A204.1 (cell line): Measurements from ENCODE around the gene ATP4A.

ENCODE experiments used
- FAIRE-seq: peaks from 2 replicates; lab custom pipeline; 2012; peaks lifted over from hg19 to GRCh38; lab: Jason Lieb, UNC

The ATP4A gene

DNA sequence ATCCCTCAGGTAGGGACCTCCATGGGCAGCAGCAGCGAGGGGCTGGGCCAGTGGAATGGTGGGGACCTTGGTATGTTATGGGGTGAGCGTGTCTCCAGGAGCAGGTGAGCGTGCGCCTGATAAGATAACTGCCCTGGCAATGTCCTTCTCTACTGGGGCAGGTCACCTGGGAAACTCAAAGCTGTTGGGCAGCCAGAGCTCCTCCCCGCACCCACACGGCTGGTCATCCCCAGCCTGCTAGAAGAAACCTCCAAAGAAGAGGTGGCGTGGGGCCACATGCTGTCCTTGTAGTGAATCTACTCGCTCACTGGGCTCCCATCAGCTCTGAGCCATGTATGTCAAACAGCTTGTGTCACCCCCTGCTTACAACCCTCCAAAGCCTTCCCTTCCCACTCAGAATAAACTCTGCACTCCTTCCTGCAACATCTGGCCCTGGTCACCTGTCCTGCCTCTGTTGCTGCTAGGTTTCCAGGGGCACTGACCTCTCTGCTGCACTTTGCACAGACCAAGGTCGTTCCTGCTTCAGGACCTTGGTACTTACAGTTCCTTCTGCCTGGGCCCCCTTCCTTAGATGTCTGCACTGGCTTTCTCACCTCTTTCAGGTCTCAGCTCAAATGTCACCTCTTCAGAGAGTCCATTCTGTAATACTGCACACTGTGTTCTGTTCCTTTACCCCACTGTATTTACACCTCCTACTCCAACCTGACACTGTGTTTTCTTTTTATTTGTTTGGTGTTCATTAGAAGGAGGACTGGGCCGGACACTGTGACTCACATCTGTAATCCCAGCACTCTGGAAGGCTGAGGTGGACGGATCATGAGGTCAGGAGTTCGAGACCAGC lies 1.8 kb upstream of the ATP4A start:
- no peak for FAIRE-seq

DNA sequence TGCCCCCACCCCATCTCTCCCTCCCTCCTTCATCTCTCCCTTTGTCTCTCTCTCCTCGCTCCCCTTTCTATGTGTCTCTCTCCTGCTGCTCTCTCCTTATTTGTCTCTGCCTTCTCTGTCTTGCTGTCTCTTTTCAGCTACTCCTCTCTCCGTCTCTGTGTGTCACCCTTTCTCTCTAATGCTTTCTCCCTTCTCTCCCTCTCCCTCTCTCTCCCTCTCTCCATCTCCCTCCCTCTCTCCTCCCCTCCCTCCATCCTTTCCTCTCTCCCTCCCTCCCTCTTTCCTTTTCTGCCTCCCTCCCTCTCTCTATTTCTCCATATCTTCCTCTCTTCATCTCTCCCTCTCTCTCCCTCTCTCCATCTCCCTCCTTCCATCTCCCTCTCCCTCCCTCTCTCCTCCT lies 682 bp downstream of the ATP4A start:
- FAIRE-seq, result no peak

DNA sequence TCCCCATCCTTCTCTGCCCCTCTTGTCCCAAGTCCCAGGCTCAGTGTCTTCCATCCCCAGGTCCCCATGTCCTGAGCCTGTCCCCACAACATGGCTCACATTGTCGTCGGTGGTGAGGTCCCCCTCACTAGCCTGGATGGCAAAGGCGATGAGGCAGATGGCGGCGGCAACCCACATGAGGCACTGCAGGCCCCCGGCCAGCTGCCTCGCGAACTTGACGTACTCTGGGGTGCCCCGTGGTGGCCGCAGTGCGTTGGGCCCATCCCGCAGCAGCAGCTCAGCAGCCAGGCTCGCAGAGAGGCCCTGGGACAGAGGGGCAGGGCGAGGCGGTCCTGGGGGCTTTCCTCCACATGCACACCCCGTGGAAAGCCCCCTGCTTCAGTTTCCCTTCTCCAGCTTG lies 1.1 kb downstream of the ATP4A start:
- no peak for FAIRE-seq

DNA sequence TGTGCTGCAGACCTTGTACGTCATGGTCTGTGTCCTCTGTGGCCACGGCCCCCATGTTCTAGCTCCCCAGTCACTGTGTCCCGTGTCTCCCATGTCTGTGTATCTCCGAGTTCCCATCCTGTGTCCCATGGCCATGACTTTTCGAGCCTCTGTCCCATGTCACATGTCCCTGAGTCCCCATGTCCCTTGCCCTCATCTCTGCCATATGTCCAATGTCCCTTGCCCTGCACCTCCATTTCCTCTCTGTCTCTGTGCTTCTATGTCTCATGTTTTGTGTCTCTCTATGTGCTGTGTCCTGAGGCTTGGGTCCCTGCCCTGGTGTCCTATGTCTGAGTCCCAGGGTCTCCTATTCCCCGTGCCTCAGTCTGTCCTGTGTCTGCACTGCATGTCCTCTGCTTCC lies 2.0 kb downstream of the ATP4A start:
- no peak for FAIRE-seq

DNA sequence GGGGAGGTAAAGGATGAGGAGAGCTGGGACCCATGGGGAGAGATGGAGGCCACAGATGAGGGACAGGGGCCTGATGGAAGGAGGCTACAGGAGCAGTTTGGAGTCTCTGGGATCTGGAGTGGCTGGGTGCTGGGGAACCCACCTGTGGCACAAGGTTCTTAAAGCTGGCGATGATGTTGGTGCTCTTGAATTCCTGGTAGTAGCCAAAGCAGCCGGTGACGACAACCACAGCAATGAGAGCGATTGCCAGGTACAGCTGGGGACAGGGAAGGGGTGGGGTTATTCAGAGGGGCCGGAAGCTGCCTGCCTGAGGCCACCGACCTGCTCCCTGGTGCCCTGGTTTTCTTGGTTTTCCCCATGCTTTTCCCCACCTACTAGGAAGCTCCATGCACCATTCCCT lies 2.8 kb downstream of the ATP4A start:
- no peak for FAIRE-seq

DNA sequence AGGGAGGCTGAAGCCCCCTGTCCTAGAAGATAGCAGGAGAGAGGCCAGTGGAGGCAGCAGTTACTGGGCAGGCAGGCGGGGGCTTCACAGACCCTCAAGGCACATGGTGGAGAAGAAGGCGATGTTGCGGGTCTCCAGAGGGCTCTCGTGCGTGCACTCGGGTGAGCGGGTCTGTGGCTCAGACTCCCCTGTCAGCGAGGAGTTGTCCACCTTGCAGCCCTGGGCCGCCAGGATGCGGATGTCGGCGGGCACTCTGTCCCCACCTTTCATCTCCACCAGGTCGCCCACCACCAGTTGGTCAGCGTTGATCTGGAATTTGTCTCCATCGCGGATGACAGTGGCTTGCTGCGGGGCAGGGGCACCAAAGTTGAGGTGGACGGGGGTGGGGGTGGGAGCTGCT lies 3.2 kb downstream of the ATP4A start:
- FAIRE-seq, result no peak

DNA sequence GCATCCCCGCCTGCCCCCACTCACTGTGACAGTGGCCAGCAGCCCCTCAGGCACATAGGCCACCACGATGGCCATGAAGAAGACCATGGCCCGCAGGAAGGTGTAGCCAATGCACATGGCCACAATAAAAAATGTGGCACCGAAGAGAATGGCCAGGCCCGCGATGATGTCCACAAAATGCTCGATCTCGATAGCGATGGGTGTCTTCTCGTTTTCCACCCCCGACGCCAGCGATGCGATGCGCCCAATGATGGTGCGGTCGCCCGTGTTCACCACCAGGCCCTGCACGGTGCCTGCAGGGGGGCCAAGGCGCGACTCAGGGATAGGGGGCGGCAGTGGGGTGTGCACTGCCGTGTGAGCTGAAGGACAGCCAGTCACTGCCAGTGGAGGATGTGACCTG lies 3.7 kb downstream of the ATP4A start:
- no peak for FAIRE-seq

DNA sequence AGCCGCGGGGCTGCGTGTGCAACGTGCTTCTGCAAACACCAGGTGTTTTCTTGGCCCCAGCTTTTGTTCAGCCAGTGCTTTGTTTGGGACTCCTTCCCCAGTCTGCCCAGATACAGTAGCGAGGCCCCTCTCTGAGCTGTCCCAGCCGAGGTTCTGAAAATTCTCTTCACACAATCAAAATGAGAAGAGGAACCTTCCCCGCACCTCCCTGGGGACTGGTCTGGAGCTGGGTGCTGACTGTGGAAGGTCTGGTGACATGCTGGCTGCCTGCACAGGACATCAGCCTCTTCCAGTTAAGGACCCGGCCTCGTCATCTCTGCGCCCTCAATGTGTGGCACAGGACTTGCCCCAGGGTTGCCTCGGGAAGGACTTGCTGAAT lies 4.2 kb downstream of the ATP4A start:
- no peak for FAIRE-seq

DNA sequence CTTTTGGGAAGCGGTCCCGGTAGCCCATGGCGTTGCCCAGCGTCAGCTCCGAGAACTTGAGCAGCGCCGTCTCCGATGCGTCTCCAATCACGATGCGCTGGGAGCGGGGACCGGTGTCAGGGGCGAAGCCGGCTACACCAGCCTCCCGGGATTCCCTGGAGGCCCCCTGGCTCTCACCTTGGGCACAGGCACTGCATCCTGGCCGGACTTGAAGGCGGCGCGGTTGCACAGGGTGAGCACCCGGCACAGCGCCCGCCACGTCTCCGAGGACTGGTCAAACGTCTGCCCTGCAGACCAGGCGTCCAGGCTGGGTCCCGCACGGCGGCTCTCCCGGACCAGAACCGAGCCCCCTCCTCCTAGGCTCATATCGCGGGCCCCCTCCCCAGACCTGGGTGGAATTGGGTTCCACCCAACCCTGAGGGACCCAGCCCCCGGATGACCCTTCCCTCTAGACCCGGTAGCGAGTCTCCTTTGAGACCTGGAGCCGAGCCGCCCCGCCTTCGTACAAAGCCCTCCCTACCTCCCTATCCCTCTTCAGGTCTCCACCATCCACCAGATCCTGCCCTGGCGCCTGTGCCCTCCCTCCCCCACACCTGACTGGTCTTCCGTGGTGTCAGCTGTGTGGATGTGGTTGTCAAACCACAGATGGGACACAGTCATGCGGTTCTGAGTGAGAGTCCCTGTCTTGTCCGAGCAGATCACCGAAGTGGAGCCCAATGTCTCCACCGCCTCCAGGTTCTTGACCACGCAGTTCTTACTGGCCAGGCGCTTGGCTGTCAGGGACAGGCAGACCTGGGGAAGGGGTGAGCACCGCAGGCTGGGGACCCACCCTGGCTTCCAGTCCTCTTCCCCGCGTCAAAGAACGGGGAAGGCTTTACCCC lies 4.8 kb downstream of the ATP4A start:
- FAIRE-seq, result no peak

DNA sequence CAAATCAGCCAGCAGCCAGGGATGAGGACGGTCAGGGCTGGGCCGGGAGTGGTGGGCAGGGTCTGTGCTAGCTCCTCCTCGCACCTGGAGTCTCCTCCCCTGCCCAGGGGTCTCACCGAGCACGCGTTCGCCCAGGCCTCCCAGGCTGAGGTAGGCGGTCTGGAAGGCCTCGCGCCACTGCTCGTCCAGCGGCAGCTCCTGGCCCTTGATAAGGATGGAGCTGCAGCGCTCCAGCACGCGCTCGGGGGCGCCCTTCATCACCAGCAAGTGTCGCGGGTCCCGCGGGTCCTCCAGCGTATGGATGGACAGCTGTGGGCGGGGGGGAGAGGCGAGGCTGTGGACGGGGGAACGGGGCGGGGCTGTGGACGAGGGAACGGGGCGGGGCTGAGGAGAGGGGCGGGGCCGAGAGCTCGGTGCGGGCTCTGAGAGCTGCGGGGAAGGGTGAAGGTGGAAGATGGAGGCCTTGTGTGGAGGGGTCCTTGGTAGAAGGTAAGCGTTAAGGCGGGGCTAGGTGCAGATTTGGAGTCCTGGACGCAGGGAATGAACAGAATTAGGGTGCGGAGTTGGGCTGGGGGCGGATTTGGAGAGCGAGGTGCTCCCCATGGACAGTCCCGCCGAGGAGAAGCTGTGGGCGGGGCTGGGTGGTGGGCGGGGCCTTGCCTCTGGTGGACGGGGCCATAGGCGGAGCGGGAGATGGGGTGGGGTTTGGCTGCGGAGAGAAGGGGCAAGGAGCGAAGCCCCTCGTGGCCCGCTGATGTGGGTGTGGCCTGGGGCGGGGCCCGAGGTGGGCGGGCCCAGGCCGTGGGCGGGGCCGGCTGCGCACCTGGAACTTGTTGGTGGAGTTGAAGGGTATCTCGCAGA lies 5.7 kb downstream of the ATP4A start:
- FAIRE-seq, result no peak

DNA sequence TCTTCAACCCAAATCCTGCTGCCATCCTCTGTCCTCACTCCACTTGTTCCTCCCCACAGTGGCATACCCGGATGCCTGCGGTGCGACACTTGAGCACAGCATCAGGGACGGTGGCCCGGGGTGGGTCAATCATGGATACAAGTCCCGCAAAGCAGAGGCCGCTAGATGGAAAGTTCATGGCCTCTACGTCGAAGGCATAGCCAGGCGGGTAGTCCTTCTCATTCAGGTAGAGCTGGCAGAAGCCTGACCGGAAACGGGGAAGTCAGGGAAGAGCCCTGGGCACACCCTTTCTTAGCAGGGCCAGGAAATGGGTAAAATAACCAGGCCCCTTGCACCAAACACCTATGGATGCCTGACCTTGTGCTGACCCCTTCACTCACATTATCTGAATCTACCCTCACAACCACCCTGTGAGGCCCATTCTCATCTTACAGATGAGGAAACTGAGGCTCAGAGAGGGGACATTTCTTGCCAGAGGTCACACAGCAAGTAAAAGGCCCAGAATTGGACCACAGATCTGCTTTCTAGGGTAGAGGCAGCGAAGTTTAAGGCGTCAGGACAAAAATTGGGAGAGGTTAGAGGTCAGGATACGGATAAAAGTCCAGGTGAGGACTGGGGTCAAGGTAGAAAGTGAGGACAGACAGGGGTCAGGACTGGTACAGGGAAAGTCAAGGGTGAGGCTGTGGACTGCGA lies 6.5 kb downstream of the ATP4A start:
- no peak for FAIRE-seq

DNA sequence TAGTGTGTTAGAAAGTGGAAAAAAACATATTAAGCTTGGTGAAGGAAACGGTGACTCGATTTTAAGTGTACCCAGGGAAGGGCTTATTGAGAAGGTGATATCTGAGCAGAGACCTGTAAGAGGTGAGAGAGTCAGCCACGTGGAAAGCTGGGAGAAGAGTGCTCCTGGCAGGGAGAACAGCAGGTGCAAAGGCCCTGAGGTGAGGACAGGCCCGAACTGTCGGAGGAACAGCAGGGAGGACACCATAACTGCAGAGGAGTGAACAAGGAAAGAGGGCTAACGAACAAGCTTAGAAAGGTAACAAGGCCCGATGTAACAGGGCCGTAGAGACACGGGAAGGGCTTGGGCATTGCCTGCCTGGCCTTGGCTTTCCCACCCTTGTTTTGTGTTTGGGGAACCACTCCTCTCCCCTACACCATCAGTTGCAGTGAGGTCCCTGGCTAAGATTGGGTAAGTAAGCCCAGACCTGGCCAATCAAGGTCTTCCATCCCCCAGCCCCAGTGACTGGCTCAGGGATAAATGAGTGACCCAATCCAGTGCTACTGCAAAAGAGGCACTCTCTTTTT lies 7.3 kb downstream of the ATP4A start:
- no peak for FAIRE-seq

DNA sequence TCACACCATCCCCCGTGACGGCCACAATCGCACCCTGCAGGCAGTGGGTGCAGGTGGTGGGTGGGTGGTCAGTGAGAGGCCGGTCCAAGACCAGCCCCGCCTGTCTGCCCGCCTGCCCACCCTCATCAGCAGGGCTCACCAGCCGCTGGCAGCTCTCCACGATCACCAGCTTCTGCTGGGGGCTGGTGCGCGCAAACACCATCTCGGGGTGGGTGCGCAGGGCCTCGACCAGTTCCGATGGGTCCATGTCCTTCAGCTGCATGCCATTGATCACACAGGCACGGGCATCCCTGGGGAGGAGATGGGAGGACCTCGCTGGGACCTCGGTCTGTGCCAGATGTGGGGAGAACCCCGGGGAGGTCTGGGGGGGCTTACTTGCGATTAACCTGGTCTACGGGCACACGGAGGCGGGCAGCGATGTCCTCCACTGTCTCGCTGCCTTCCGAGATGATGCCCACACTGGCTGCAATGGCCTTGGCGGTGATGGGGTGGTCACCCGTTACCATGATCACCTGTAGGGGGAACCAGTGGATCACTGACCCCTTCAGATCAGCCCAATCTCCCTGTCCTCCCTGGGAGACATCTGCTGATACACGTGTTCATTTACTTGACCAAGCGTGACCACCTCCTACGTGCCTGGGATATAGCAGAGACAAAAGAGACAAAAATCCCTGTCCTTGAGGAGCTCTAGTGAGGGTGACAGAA lies 8.0 kb downstream of the ATP4A start:
- no peak for FAIRE-seq

DNA sequence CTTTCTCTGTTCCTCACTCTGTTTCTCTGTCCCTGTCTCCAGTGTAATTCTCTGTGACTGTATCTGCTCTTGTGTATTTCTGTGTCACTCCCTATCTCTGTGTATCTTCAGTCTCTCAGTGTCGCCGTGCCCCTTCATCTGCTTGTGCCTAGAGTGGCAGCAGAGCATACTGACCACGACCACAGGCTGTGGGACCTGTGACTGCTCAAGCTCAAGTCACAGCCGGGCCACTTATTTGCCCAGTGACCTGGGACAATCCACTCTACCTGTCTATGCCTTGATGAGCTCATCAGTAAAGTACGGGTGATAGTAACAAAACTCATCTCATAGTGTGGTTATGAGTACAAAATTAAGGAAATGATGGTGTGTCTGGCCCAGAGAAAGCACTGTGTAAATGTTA lies 9.4 kb downstream of the ATP4A start:
- no peak for FAIRE-seq

DNA sequence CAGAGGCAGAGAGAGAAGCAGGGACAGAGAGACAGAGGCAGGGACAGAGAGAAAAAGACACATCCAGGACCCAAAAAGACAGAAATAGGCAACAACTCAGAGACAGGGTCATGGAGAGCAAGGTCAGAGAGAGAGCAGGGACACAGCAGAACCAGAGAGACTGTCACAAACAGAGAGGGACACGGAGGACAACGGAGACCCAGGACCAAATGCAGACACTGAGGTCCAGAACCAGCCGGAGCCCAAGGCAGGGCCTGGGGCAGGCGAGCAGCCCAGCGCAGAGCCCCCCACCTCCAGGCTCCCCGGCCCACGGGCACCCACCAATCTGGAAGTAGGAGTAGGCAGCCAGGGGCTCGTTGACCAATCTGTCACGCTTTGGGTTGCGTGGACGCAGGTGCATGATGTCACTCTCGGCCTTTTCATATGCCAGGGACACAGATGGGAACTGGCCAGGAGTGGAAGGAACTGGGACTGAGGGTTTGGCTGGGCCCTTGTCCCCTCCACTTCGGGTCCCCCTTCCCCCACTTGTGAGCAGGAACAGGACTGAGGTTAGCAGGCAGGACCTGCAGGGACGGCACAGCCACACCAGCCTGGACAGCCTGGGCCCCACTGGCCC lies 10.0 kb downstream of the ATP4A start:
- no peak for FAIRE-seq

DNA sequence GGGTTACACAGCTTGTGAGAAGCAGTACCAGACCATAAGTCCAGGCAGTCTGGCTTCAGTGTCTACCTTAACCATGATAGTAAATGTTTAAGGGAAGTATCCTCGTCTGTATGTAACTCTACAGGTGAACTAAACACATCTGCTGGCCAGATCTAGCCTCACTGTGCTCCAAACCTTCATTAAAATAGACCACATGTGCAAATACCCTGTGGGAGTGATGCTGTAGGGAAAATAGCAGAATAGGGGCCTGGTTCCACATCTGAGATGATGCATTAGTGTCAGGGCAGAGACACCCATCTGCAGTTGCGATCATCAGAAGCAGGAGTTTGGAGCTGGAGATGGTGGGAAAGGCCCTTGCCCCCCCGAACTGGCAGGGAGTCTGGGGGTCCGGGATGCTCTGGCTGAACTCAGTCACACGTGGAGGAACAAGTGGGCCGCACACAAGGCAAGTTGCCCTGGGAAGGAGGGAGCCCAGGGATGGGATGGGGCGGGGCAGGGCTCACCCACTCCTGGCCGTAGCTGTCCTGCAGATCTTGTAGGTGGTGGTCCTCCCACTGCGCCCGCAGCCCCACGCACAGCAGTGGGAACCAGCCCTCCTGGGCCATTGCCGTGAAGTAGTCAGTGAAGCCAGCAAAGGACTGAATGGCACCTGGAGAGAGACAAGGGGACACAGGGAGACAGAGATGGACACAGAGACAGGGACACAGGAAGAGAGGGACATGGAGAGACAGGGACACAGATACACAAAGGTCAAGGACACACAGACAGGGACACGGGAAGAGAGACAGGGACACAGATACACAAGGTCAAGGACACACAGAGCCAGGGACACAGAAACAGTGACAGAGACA lies 10.7 kb downstream of the ATP4A start:
- no peak for FAIRE-seq

DNA sequence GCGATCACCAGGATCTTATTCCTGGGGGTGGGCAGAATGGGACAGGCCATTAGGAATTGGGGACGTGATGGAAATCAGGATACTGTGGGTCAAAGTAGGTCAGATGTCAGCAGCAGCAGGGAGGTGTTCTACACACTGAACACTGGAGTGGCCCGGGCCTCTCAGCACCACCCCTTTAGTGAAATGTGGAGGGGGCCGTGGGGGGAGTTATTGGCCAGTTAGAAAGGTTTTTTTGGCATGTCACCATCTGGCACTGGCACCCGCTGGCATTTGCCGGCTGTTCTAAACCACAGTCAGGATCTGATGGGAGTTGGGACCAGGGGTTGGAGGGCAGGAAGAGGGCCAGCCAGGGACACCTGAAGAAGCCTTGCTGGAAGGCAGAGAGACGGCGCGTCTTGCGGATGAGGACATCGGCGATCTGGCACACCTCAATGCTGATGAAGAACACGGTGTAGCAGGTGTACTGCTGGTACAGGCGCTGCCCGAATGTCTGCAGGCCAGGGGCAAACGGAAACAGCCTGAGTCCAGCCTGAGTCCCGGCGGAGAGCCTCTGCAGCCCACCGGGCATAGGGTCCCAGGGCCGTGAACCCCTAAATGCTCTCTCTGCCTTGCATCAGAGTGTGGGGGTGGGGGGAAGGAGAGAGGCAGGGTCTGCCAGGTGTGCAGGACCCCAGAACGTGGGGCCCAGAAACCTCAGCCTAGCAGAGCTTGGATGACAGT lies 12.2 kb downstream of the ATP4A start:
- no peak for FAIRE-seq

DNA sequence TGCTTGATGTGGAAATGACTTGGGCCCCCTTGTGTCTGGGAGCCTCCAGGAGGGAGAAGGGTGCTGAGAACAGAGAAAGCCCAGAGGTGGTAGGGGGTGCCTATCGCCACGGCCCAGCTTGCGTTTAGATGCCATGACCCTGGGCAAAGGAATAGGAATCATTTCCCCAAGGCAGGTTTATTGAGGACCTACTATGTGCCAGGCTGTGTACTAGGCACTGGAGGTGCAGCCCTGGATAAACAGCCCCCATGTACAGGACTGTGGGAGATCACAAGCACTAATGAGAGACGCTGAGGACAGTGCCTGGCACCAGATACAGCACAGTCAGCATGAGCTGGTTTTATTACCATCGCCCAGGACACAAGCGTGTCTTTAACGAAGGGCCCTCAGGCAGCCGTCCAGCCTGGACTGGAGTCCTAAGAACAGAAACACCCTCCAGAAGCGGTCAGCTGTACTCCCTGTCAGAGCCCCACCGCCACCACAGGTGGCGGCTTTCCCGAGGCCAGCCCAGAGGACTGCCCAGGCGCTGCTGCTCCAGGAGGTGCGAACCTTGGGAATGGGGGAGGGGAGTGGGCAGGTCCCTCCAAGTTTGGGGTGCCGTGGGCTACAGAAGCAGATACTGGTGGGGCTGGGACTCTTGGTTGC lies 13.5 kb downstream of the ATP4A start:
- FAIRE-seq, result no peak
